Uterus (tissue), 2 donors: ENCODE measurements around the gene NMNAT1.

Experiments
- POLR2A ChIP-seq, 2 donors: fragments of 450-650 bp; IDR thresholded peaks; one replicate each; pipeline ENCODE4 v1.6.1; 2016; ENCODE audit warnings: antibody characterized with exemption in 2 of 2, mild to moderate bottlenecking in 1 of 2, moderate library complexity in 1 of 2
- TF ChIP-seq, protein P1 (sequence below), 4 experiments: fragments of 200-600 bp in 2 of 4; fragments of 450-650 bp in 2 of 4; sonication (generic) in 2 of 4; IDR thresholded peaks; one replicate each; pipeline ENCODE4 v1.5.1; 2016 to 2019; ENCODE audit warnings: antibody characterized with exemption in 4 of 4, mild to moderate bottlenecking in 2 of 4, moderate library complexity in 1 of 4

DNA sequence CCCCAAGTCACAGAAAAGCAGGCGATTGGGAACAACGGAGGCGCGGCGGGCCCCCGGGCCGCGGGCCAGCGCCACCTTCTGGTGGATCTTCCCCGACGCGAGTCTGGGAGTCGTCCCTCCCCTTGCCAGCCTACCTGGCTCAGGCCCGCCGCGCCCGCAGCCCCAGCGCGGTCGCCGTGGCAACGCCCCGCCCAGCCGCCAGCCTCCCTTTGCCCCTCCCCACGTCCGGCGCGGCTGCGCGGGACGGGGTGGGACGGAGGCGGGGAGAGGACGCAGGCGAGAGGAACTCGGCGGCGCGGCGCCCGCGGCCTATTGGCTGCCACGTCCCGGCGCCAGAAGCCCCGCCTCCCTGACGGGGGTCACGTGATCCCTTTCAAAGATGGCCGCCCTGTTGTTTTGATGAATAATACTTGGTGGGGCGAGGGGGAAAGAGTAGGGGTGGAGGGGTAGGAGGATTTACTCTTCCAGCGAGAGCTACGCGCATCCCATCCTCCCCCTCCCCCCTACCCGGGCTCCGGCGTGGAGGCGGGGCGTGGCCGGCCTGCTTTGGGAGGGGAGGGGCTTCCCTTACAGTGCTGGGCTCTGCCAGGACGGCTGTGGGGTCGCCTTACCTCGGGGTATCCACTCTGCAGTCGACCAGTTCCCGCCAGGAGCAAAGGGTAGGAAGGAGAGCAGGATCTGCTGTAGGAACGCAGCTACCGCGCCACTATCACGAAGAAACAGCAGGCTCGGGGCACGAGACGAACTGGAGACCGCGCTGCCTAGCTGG, 89.5 kb downstream of the NMNAT1 start, which contains the start of gene UBE4B:
- peak in 1 of 2 donors; percentile 55 for TF ChIP-seq POLR2A (IDR thresholded peaks at IDR 0.05)
- TF ChIP-seq, protein P1, sequence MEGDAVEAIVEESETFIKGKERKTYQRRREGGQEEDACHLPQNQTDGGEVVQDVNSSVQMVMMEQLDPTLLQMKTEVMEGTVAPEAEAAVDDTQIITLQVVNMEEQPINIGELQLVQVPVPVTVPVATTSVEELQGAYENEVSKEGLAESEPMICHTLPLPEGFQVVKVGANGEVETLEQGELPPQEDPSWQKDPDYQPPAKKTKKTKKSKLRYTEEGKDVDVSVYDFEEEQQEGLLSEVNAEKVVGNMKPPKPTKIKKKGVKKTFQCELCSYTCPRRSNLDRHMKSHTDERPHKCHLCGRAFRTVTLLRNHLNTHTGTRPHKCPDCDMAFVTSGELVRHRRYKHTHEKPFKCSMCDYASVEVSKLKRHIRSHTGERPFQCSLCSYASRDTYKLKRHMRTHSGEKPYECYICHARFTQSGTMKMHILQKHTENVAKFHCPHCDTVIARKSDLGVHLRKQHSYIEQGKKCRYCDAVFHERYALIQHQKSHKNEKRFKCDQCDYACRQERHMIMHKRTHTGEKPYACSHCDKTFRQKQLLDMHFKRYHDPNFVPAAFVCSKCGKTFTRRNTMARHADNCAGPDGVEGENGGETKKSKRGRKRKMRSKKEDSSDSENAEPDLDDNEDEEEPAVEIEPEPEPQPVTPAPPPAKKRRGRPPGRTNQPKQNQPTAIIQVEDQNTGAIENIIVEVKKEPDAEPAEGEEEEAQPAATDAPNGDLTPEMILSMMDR (IDR thresholded peaks at IDR 0.05), result peak; percentile 83 to 93 (median 87)
